ENCODE data around the gene TFIP11. TPM values are rescaled to one million over a fixed set of nuclear protein-coding genes. Genes with fewer than 3 reads are reported as not detected.

TFIP11 gene
- total and polyA plus RNA-seq, 12 donors: 25.0 to 73.3 (median 37.2) TPM

DNA sequence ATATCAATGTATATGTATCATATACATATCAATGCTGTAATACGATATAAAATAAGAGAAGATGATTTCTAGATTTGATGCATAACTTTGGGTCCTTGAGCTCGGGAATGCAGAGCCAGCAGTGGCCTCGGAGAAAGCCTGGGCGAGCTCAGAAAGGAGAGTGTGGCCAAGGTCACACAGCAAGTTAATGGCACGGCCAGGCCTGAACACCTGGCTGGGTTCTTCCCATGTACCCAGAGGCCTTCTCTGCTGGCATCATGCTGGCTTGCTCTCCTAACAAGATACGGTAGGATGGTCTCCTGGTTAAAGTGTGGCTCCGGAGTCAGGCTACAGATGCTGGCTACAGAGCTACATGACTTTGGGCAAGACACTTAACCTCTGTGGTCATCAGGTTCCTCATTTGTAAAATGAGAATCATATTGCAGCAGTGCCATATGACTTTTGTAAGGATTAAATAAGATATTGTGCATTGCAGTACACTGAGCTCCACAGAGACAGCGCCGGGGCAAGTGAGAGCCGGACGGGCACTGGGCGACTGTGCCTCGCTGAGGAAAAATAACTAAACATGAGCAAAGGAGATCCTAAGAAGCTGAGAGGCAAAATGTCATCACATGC is 47.8 kb upstream of the TFIP11 start:
- intact Hi-C loops (cut with DNase I): no loop called here
- TF ChIP-seq, protein P1, sequence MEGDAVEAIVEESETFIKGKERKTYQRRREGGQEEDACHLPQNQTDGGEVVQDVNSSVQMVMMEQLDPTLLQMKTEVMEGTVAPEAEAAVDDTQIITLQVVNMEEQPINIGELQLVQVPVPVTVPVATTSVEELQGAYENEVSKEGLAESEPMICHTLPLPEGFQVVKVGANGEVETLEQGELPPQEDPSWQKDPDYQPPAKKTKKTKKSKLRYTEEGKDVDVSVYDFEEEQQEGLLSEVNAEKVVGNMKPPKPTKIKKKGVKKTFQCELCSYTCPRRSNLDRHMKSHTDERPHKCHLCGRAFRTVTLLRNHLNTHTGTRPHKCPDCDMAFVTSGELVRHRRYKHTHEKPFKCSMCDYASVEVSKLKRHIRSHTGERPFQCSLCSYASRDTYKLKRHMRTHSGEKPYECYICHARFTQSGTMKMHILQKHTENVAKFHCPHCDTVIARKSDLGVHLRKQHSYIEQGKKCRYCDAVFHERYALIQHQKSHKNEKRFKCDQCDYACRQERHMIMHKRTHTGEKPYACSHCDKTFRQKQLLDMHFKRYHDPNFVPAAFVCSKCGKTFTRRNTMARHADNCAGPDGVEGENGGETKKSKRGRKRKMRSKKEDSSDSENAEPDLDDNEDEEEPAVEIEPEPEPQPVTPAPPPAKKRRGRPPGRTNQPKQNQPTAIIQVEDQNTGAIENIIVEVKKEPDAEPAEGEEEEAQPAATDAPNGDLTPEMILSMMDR (IDR thresholded peaks at IDR 0.05): no peak
- no peak for TF ChIP-seq POLR2A (IDR thresholded peaks at IDR 0.05)
- Histone ChIP-seq H3K4me3 (no peak overlapping the region), H3K27me3 (no peaks in the 10 kb centered on the region), H3K36me3 (replicated peaks in 1 of 2) (no peaks in the 10 kb centered on the region), H3K4me1 (replicated peaks in 1 of 2) (peaks cover 35 to 43% of the 10 kb centered on the region in 2 donors), H3K27ac (peak overlapping the region in 3 of 5 donors; percentile 50 to 82 (median 71)), H3K9me3 (replicated peaks in 1 of 3) (no peaks in the 10 kb centered on the region)
- WGBS, 4 donors: 67 to 80% (median 73%) methylated on average over 13 of the region's 13 CpGs
- DNase-seq: peak in 1 of 7 donors; percentile 26

DNA sequence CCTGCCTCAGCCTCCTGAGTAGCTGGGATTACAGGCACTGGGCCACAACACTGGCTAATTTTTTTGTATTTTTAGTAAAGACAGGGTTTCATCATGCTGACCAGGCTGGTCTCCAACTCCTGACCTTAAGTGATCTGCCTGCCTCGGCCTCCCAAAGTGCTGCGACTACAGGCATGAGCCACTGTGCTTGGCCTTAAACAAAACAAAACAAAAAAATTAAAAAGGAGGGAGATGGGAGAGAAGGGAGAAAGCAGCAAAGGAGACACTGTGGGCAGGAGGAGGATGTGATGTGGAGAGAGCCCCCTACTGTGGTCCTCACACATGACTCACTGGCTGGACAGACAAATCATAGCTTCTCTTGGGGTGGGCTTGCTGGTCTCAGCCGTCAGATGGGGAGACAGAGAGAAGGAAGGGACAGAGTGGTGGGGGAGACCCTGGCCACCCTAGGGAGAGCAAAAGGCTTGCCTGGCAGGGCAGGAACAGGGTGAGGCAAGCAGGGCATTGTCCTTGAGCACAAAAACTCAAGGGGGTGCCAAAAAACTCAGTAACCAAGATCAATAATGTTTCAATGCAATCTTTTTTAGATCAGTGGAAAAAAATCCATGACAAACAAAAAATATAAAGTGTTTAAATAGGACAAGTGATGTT is 46.1 kb upstream of the TFIP11 start:
- H3K36me3 ChIP-seq (replicated peaks in 1 of 2): no peaks in the 10 kb centered on the region
- no peaks in the 10 kb centered on the region for H3K27me3 ChIP-seq
- peak in 1 of 2 donors; percentile 10 for TF ChIP-seq POLR2A (IDR thresholded peaks at IDR 0.05)
- TF ChIP-seq, protein P1 (IDR thresholded peaks at IDR 0.05): no peak
- 30 to 50% (median 38%) methylated on average over 3 of the region's 3 CpGs for WGBS, 4 donors
- intact Hi-C loops (cut with DNase I): no loop called here
- peaks cover 37 to 47% of the 10 kb centered on the region in 2 donors for H3K4me1 ChIP-seq (replicated peaks in 1 of 2)
- no peak overlapping the region for H3K4me3 ChIP-seq
- peak overlapping the region; percentile 53 to 82 (median 78) for H3K27ac ChIP-seq
- peak in 5 of 7 donors; percentile 36 to 66 (median 63) for DNase-seq
- H3K9me3 ChIP-seq (replicated peaks in 1 of 3): no peaks in the 10 kb centered on the region

GRCh38 chr22:26556904-26557303 is 44.6 kb upstream of the TFIP11 start:
- intact Hi-C loops (cut with DNase I): no loop called here
- Histone ChIP-seq H3K27ac (peak overlapping the region in 3 of 5 donors; percentile 30 to 71 (median 41)), H3K4me1 (replicated peaks in 1 of 2) (peaks cover 32 to 49% of the 10 kb centered on the region in 2 donors), H3K9me3 (replicated peaks in 1 of 3) (no peaks in the 10 kb centered on the region), H3K36me3 (replicated peaks in 1 of 2) (no peaks in the 10 kb centered on the region), H3K4me3 (no peak overlapping the region), H3K27me3 (no peaks in the 10 kb centered on the region)
- peak in 6 of 7 donors; percentile 46 to 68 (median 61) for DNase-seq
- no peak for TF ChIP-seq POLR2A (IDR thresholded peaks at IDR 0.05)
- TF ChIP-seq, protein P1 (IDR thresholded peaks at IDR 0.05): no peak
- 52 to 73% (median 57%) methylated on average over 5 of the region's 5 CpGs for WGBS, 4 donors

- Histone ChIP-seq H3K27ac (peak overlapping the region in 2 of 5 donors; percentile 10 to 34), H3K4me3 (no peak overlapping the region), H3K27me3 (no peaks in the 10 kb centered on the region), H3K4me1 (replicated peaks in 1 of 2) (peaks cover 38 to 58% of the 10 kb centered on the region in 2 donors), H3K36me3 (replicated peaks in 1 of 2) (no peaks in the 10 kb centered on the region), H3K9me3 (replicated peaks in 1 of 3) (no peaks in the 10 kb centered on the region)
- peak in 5 of 7 donors; percentile 37 to 59 (median 45) for DNase-seq
- intact Hi-C loops (cut with DNase I): no loop called here
- 46 to 60% (median 57%) methylated on average over 5 to 11 of the region's 11 CpGs for WGBS, 4 donors
- TF ChIP-seq, protein P1 (IDR thresholded peaks at IDR 0.05): no peak
- TF ChIP-seq POLR2A (IDR thresholded peaks at IDR 0.05): no peak
These were observed 43.2 kb upstream of the TFIP11 start for GRCh38 chr22:26555478-26555877.

Data from adrenal gland (tissue), 12 donors.